HepG2 (cell line): Measurements from ENCODE around the gene SF3B2. TPM values are rescaled to one million over a fixed set of nuclear protein-coding genes. Genes with fewer than 3 reads are reported as not detected.

Source experiments
- ESRRA ChIP-seq: sonication (generic); formaldehyde crosslinking; IDR thresholded peaks from 2 replicates; pipeline ENCODE4 v1.5.1; 2020; ENCODE audit warnings: mild to moderate bottlenecking, low read depth, missing genetic modification reagents
- FOXO1 ChIP-seq: sonication (generic); formaldehyde crosslinking; IDR thresholded peaks from 2 replicates; pipeline ENCODE4 v1.4.0; 2020; ENCODE audit warnings: missing genetic modification reagents
- GZF1 ChIP-seq: sonication (generic); formaldehyde crosslinking; IDR thresholded peaks from 2 replicates; pipeline ENCODE4 v1.5.1; 2020; ENCODE audit warnings: mild to moderate bottlenecking, missing genetic modification reagents
- IKZF4 ChIP-seq: sonication (generic); formaldehyde crosslinking; IDR thresholded peaks from 2 replicates; pipeline ENCODE4 v1.5.1; 2020; ENCODE audit warnings: borderline replicate concordance, mild to moderate bottlenecking, low read depth, missing genetic modification reagents; ENCODE audit errors: not compliant biosample characterization
- KAT8 ChIP-seq: IDR thresholded peaks from 2 replicates; pipeline ENCODE4 v1.6.1; 2016; ENCODE audit warnings: missing genetic modification reagents, missing compliant biosample characterization
- KDM2A ChIP-seq: sonication (generic); formaldehyde crosslinking; IDR thresholded peaks from 2 replicates; pipeline ENCODE4 v1.4.0; 2020; ENCODE audit warnings: low read depth, missing genetic modification reagents, borderline replicate concordance
- MLLT10 ChIP-seq: sonication (generic); formaldehyde crosslinking; IDR thresholded peaks from 2 replicates; pipeline ENCODE4 v1.4.0; 2020; ENCODE audit warnings: missing genetic modification reagents
- MTF1 ChIP-seq: sonication (generic); formaldehyde crosslinking; IDR thresholded peaks from 2 replicates; pipeline ENCODE4 v1.5.0; 2020; ENCODE audit warnings: missing genetic modification reagents
- PAF1 ChIP-seq: IDR thresholded peaks from 2 replicates; pipeline ENCODE4 v1.6.1; 2016; ENCODE audit warnings: missing genetic modification reagents, missing compliant biosample characterization
- PATZ1 ChIP-seq: sonication (generic); formaldehyde crosslinking; IDR thresholded peaks from 2 replicates; pipeline ENCODE4 v1.4.0; 2020; ENCODE audit warnings: missing genetic modification reagents
- RAD21 ChIP-seq: fragments of 450-650 bp; formaldehyde crosslinking; IDR thresholded peaks from 2 replicates; pipeline ENCODE4 v1.5.0; 2020; ENCODE audit warnings: mild to moderate bottlenecking
- STAG1 ChIP-seq: sonication (generic); formaldehyde crosslinking; IDR thresholded peaks from 2 replicates; pipeline ENCODE4 v1.4.0; 2020; ENCODE audit warnings: missing genetic modification reagents
- ZBTB33 ChIP-seq: sonication (generic); formaldehyde crosslinking; IDR thresholded peaks from 2 replicates; pipeline ENCODE4 v1.4.0; 2020; ENCODE audit warnings: missing genetic modification reagents
- ZBTB42 ChIP-seq: sonication (generic); formaldehyde crosslinking; IDR thresholded peaks from 2 replicates; pipeline ENCODE4 v1.5.0; 2020; ENCODE audit warnings: mild to moderate bottlenecking, missing genetic modification reagents
- ZFP82 ChIP-seq: sonication (generic); formaldehyde crosslinking; IDR thresholded peaks from 2 replicates; pipeline ENCODE4 v1.5.1; 2020; ENCODE audit warnings: mild to moderate bottlenecking, missing genetic modification reagents, borderline replicate concordance
- ZKSCAN5 ChIP-seq: sonication (generic); formaldehyde crosslinking; IDR thresholded peaks from 2 replicates; pipeline ENCODE4 v1.5.1; 2020; ENCODE audit warnings: mild to moderate bottlenecking, missing genetic modification reagents
- ZNF124 ChIP-seq: sonication (generic); formaldehyde crosslinking; IDR thresholded peaks from 2 replicates; pipeline ENCODE4 v1.4.0; 2020; ENCODE audit warnings: missing genetic modification reagents
- ZNF230 ChIP-seq: sonication (generic); formaldehyde crosslinking; IDR thresholded peaks from 2 replicates; pipeline ENCODE4 v1.4.0; 2020; ENCODE audit warnings: mild to moderate bottlenecking, missing genetic modification reagents
- ZNF687 ChIP-seq: sonication (generic); formaldehyde crosslinking; IDR thresholded peaks from 2 replicates; pipeline ENCODE4 v1.5.1; 2020; ENCODE audit warnings: mild to moderate bottlenecking, missing genetic modification reagents, moderate library complexity
- polyA plus RNA-seq, 8 experiments: library from polyadenylated mRNA; depleted of rRNA in 3 of 8; stranded (reverse) in 7 of 8; unstranded in 1 of 8; fragments of >200 nt; fragmentation: Illumina TruSeq in 4 of 8; extraction: Trizol in 4 of 8; gene quantifications; 2 replicates each; pipeline versions ENCODE4 v1.2.1 to v1.2.3, GENCODE V29; 2011 to 2016; ENCODE audit warnings: low read depth in 4 of 8, missing spikeins in 1 of 8, mixed read lengths in 1 of 8; ENCODE audit not compliant: insufficient read depth in 1 of 8
- total RNA-seq, 5 experiments: library from RNA; depleted of rRNA; stranded (reverse); fragments of >200 nt; fragmentation: Illumina TruSeq; extraction: Trizol; gene quantifications; 2 replicates each; pipeline ENCODE4 v1.2.3, GENCODE V29; 2016; ENCODE audit warnings: low read depth in 1 of 5

The SF3B2 gene
- total and polyA plus RNA-seq, 2 of the 13 experiments (the other 11 are each of a cell fraction or from before 2014, with no cell fraction given) = 70.4 to 153 TPM

DNA sequence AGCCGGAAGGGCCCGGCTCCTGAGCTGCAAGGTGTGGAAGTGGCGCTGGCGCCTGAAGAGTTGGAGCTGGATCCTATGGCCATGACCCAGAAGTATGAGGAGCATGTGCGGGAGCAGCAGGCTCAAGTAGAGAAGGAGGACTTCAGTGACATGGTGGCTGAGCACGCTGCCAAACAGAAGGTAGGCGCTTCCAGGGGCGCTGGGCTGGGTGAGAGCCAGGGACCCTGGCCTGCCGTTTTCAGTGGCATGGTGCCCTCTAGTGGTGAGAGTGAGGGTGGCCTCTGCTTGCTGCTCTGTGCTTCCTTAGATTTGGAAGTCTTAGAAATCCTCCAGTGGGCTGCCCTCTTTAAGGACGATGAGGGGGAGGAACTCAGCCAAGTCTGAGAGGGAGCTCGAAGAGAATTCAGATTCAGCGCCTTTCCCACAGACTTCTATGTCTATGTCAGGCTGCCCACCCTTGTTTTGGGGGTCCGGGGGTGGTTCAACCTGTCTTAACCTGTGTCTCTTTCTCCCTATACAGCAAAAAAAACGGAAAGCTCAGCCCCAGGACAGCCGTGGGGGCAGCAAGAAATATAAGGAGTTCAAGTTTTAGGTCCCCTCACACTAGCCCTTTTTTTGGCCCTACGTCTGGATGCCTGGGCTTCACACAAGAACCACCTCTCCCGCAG, 16.1 kb downstream of the SF3B2 start (continued):
- TF ChIP-seq ZNF687 (CRISPR knock-in tag) = peak; percentile 57
- TF ChIP-seq KAT8 (CRISPR knock-in tag) = 0 out of 2 replicates have a peak, but pooled peaks have one; percentile 31
- TF ChIP-seq STAG1 (CRISPR knock-in tag) = peak; percentile 68
- no peak for TF ChIP-seq ZNF230
- no peak for TF ChIP-seq FOXO1
- TF ChIP-seq PATZ1 (CRISPR knock-in tag) = peak; percentile 7; the same call in 1 of the 2 replicates
- no peak for TF ChIP-seq GZF1 (CRISPR knock-in tag)
- TF ChIP-seq ESRRA (CRISPR knock-in tag) = no peak
- TF ChIP-seq ZNF124 (CRISPR knock-in tag) = no peak
- TF ChIP-seq PAF1 = no peak
- TF ChIP-seq IKZF4 (CRISPR knock-in tag) = no peak
- peak; percentile 43 for TF ChIP-seq KDM2A
- TF ChIP-seq ZKSCAN5 = no peak
- no peak for TF ChIP-seq ZBTB42 (CRISPR knock-in tag)
- peak; percentile 74 for TF ChIP-seq RAD21 (CRISPR knock-in tag)
- TF ChIP-seq MLLT10 (CRISPR knock-in tag) = no peak
- TF ChIP-seq ZFP82 = no peak
- peak; percentile 99 for TF ChIP-seq ZBTB33
- TF ChIP-seq MTF1 (CRISPR knock-in tag) = no peak
- TF ChIP-seq, all 625 proteins: peak for 35
